SKM-1 (cell line): Measurements from ENCODE around the gene MPP3.

Experiments
- DNase-seq: peaks from one replicate; lab custom pipeline; 2025; ENCODE audit not compliant: unreplicated experiment; lab: John Stamatoyannopoulos, UW

MPP3 gene

DNA sequence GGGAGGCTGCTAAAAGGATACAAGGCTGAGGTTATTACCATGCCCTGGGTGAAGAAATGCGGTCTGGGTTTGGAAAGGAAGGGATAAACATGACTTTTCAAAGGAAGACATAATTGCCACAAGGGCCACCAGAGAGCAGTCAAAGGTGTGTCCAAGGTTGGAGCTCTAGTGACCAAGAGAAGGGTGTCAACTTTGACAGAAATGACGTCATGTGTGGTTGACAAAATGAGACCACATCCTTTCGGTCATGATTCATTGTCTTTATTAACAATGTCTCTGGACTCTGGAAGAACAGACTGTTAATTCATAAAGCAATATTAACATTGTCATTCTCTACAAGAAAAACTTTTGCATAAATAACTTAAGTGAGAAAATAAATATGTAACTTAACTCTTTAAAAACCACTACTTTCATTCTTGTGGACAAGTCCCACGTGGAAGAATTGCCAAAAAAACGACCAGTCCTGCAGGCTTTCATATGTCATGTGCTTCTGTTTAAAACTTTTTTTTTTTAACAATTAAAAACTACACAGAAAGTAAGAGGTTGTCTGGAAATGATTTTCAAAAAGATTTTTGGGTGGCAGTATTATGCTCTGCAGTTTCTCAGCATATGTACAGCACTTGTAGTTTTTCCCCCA is 79.3 kb downstream of the MPP3 start:
- no peak for DNase-seq
